B cell (primary cell): ENCODE results near the gene FHIT. TPM values are rescaled to one million over a fixed set of nuclear protein-coding genes. Genes with fewer than 3 reads are reported as not detected.

Experiments
- ATAC-seq: fragments of 200-7000 bp; cut with Tn5 transposase; one replicate; pipeline ENCODE4 v1.10.0; 2021; ENCODE audit warnings: low read depth, mild to moderate bottlenecking, moderate number of reproducible peaks, moderate library complexity
- CTCF ChIA-PET: fragments of 350-600 bp; sonication (Branson Sonifier 250); formaldehyde crosslinking; loops from one replicate; lab custom pipeline; 2021; ENCODE audit warnings: antibody characterized with exemption, inconsistent platforms; lab: Charles Lee
- POLR2A ChIA-PET: fragments of 350-600 bp; sonication (Branson Sonifier 250); formaldehyde crosslinking; loops from one replicate; lab custom pipeline; 2021; ENCODE audit warnings: antibody characterized with exemption; lab: Charles Lee
- DNase-seq: peaks from one replicate; pipeline ENCODE4 v3.0.0; 2013
- H2AFZ ChIP-seq: 2 replicates; pipeline ENCODE4 v1.6.1; 2012; ENCODE audit warnings: mild to moderate bottlenecking, low read depth, low read length; ENCODE audit not compliant: insufficient read depth, poor library complexity, severe bottlenecking
- H3K27ac ChIP-seq, 2 donors: 1 replicate in 1 of 2; 2 replicates in 1 of 2; pipeline ENCODE4 v1.5.1; 2012 to 2013; ENCODE audit warnings: low read length in 2 of 2, mild to moderate bottlenecking in 2 of 2, moderate library complexity in 1 of 2
- H3K27me3 ChIP-seq, 4 experiments: fragments of 200-600 bp in 1 of 4; sonication (generic) in 1 of 4; replicated peaks in 1 of 4; 1 replicate in 2 of 4; 2 replicates in 2 of 4; pipeline versions ENCODE4 v1.6.1 to v1.7.0; 2013 to 2016; ENCODE audit warnings: low read length in 3 of 4, mild to moderate bottlenecking in 2 of 4, mixed read lengths in 1 of 4, moderate library complexity in 1 of 4; ENCODE audit not compliant: insufficient read depth in 4 of 4, control insufficient read depth in 3 of 4; ENCODE audit errors: control extremely low read depth in 1 of 4
- H3K36me3 ChIP-seq, 2 experiments: replicated peaks in 1 of 2; 1 replicate in 1 of 2; 2 replicates in 1 of 2; pipeline versions ENCODE4 v1.6.1 to v1.7.1; 2013; ENCODE audit warnings: low read length in 1 of 2; ENCODE audit not compliant: insufficient read depth in 2 of 2, control insufficient read depth in 1 of 2; ENCODE audit errors: control extremely low read depth in 1 of 2, extremely low read depth in 1 of 2
- H3K4me1 ChIP-seq, 2 donors: fragments of 200-600 bp in 1 of 2; sonication (generic) in 1 of 2; 1 replicate in 1 of 2; 2 replicates in 1 of 2; pipeline versions ENCODE4 v1.5.1 to v1.6.1; 2013 to 2017; ENCODE audit warnings: low read length in 2 of 2; ENCODE audit not compliant: control insufficient read depth in 2 of 2, insufficient read depth in 2 of 2
- H3K4me2 ChIP-seq: replicated peaks from 2 replicates; pipeline ENCODE3; 2012; ENCODE audit warnings: mild to moderate bottlenecking, low read depth, low read length; ENCODE audit not compliant: poor library complexity, severe bottlenecking
- H3K4me3 ChIP-seq, 5 experiments: fragments of 200-600 bp in 1 of 5; sonication (generic) in 1 of 5; 1 replicate in 3 of 5; 2 replicates in 2 of 5; pipeline versions ENCODE4 v1.5.1 to v1.7.0; 2011 to 2016; ENCODE audit warnings: low read length in 4 of 5, mild to moderate bottlenecking in 4 of 5, low read depth in 2 of 5, control low read depth in 1 of 5, moderate library complexity in 1 of 5; ENCODE audit not compliant: insufficient read depth in 1 of 5; ENCODE audit errors: control extremely low read depth in 1 of 5, extremely low read depth in 1 of 5
- H3K79me2 ChIP-seq: fragments of 200-600 bp; sonication (generic); one replicate; pipeline ENCODE4 v1.6.0; 2016; ENCODE audit warnings: low read length; ENCODE audit not compliant: control insufficient read depth, insufficient read depth
- H3K9ac ChIP-seq: fragments of 200-600 bp; sonication (generic); 2 replicates; pipeline ENCODE4 v1.6.1; 2017; ENCODE audit warnings: mild to moderate bottlenecking, low read length, moderate library complexity
- H3K9me3 ChIP-seq, 3 donors: one replicate each; pipeline versions ENCODE4 v1.6.1 to v1.7.1; 2013; ENCODE audit warnings: low read length in 2 of 3; ENCODE audit not compliant: control insufficient read depth in 2 of 3, insufficient read depth in 1 of 3; ENCODE audit errors: control extremely low read depth in 1 of 3
- H4K20me1 ChIP-seq: 2 replicates; pipeline ENCODE4 v1.6.0; 2012; ENCODE audit warnings: mild to moderate bottlenecking, low read length; ENCODE audit not compliant: insufficient read depth, control insufficient read depth, poor library complexity, severe bottlenecking
- H3K27ac Mint-ChIP-seq: one replicate; pipeline ENCODE4 v1.8.0; 2021; ENCODE audit warnings: mixed read lengths
- H3K27me3 Mint-ChIP-seq: one replicate; pipeline ENCODE4 v1.8.0; 2021; ENCODE audit warnings: mixed read lengths
- H3K4me1 Mint-ChIP-seq: one replicate; pipeline ENCODE4 v1.8.0; 2021; ENCODE audit warnings: mixed read lengths
- H3K4me3 Mint-ChIP-seq: one replicate; pipeline ENCODE4 v1.8.0; 2021; ENCODE audit warnings: mixed read lengths
- H3K9me3 Mint-ChIP-seq: one replicate; pipeline ENCODE4 v1.8.0; 2022; ENCODE audit warnings: mixed read lengths; ENCODE audit not compliant: insufficient read depth
- EZH2 ChIP-seq: IDR thresholded peaks from 2 replicates; pipeline ENCODE4 v1.6.1; 2012; ENCODE audit warnings: borderline replicate concordance, low read depth, mild to moderate bottlenecking, moderate library complexity, low read length; ENCODE audit not compliant: insufficient read depth, poor library complexity, severe bottlenecking
- WGBS: methylation state at CpG from one replicate; pipeline ENCODE4 v1.1.5; 2013; ENCODE audit warnings: missing lambda C conversion rate; ENCODE audit not compliant: insufficient coverage; 5-methylcytosine and 5-hydroxymethylcytosine counted together
- intact Hi-C: fragments of 100-400 bp; cut with micrococcal nuclease; formaldehyde crosslinking; loops from one replicate; pipeline ENCODE4 v1.10.0; 2022
- polyA plus RNA-seq: library from polyadenylated mRNA; depleted of rRNA; stranded (reverse); fragments of >200 nt; gene quantifications from 2 replicates; pipeline ENCODE4 v1.2.3, GENCODE V29; 2012
- total RNA-seq, 2 donors: library from RNA; stranded (reverse); fragments of 120-200 nt in 1 of 2; gene quantifications; 1 replicate in 1 of 2; 2 replicates in 1 of 2; pipeline versions ENCODE4 v1.2.3 to v1.2.4, GENCODE V29; 2013 to 2022
- TF ChIP-seq, protein P1 (sequence below): fragments of 200-600 bp; IDR thresholded peaks from one replicate; pipeline ENCODE4 v1.8.0; 2022; ENCODE audit warnings: antibody characterized with exemption, mild to moderate bottlenecking

Gene FHIT
- total and polyA plus RNA-seq, 2 donors (not counting 1 experiment from before 2014, with no cell fraction given), result 1.7 to 7.8 TPM

DNA sequence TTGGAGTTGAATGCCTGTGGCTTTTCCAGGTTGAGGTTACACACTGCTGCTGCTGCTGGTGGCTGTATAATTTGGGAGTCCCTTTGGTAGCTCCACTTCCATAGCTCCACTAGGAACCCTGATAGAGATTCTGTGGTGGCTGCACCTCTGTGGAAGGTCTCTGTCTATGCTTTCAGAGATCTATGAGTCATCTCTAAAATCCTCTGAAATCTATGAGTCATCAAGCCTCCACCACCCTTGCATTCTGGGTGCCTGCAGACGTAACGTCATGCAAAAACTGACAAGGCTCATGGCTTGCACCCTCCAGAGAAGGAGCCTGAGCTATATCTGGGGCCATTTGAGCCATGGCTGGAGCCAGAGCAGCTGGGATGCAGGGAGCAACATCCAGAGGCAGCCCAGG is 1164.4 kb downstream of the FHIT start:
- peaks cover 7 to 9% of the 10 kb centered on the region in 2 donors for H3K4me1 ChIP-seq
- Mint-ChIP-seq H3K27me3 (peaks cover 3% of the 10 kb centered on the region), H3K4me3 (no peak overlapping the region), H3K9me3 (peaks cover 9% of the 10 kb centered on the region), H3K4me1 (peaks cover 10% of the 10 kb centered on the region), H3K27ac (no peak overlapping the region)
- no peak overlapping the region for H2AFZ ChIP-seq
- 67% methylated on average over 2 of the region's 2 CpGs for WGBS
- no peaks in the 10 kb centered on the region for H3K27me3 ChIP-seq
- no peaks in the 10 kb centered on the region for H3K36me3 ChIP-seq
- no peak for TF ChIP-seq EZH2
- TF ChIP-seq, protein P1, sequence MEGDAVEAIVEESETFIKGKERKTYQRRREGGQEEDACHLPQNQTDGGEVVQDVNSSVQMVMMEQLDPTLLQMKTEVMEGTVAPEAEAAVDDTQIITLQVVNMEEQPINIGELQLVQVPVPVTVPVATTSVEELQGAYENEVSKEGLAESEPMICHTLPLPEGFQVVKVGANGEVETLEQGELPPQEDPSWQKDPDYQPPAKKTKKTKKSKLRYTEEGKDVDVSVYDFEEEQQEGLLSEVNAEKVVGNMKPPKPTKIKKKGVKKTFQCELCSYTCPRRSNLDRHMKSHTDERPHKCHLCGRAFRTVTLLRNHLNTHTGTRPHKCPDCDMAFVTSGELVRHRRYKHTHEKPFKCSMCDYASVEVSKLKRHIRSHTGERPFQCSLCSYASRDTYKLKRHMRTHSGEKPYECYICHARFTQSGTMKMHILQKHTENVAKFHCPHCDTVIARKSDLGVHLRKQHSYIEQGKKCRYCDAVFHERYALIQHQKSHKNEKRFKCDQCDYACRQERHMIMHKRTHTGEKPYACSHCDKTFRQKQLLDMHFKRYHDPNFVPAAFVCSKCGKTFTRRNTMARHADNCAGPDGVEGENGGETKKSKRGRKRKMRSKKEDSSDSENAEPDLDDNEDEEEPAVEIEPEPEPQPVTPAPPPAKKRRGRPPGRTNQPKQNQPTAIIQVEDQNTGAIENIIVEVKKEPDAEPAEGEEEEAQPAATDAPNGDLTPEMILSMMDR, result no peak
- no peak overlapping the region for H3K4me3 ChIP-seq
- H3K79me2 ChIP-seq, result no peaks in the 10 kb centered on the region
- H4K20me1 ChIP-seq, result no peaks in the 10 kb centered on the region
- ChIA-PET POLR2A (interaction anchor here (0.7 kb wide), 1 partner anchor 69 kb away, joined by 3 read pairs; no protein-coding TSS in a partner anchor), CTCF (no interaction called here)
- no peak overlapping the region for H3K4me2 ChIP-seq
- no peak overlapping the region for H3K9ac ChIP-seq
- intact Hi-C loops, result no loop called here
- no peaks in the 10 kb centered on the region for H3K9me3 ChIP-seq
- H3K27ac ChIP-seq, result no peak overlapping the region
- DNase-seq (no peak), ATAC-seq (no peak)

DNA sequence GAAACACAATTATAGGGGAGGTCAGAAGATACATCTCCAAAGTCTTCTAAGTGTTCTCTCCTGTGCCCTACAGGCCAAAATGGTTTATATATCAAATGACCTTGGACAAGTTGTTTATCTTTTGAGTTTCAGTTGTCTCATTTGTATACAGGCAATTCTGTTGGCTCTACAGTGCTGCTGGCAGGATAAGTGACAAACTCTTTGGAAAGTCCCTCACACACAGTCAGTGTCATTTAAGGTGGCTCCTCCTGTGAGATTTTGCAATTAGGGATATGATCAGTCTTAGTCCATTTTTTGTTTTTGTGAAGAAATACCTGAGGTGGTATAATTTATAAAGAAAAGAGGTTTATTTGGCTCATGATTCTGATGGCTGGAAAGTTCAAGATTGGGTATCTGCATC is 1165.6 kb downstream of the FHIT start:
- Histone ChIP-seq H4K20me1 (no peaks in the 10 kb centered on the region), H3K9ac (no peak overlapping the region), H3K79me2 (no peaks in the 10 kb centered on the region), H3K9me3 (no peaks in the 10 kb centered on the region), H3K4me1 (peaks cover 19 to 21% of the 10 kb centered on the region in 2 donors), H2AFZ (no peak overlapping the region), H3K4me3 (no peak overlapping the region), H3K4me2 (no peak overlapping the region), H3K27ac (no peak overlapping the region), H3K27me3 (no peaks in the 10 kb centered on the region), H3K36me3 (no peaks in the 10 kb centered on the region)
- TF ChIP-seq EZH2, result no peak
- TF ChIP-seq, protein P1, result no peak
- ATAC-seq (no peak), DNase-seq (no peak)
- no peak overlapping the region for H3K4me3 Mint-ChIP-seq
- CTCF ChIA-PET, result no interaction called here
- H3K9me3 Mint-ChIP-seq, result peaks cover 9% of the 10 kb centered on the region
- H3K27me3 Mint-ChIP-seq, result no peaks in the 10 kb centered on the region
- peaks cover 22% of the 10 kb centered on the region for H3K4me1 Mint-ChIP-seq
- no peak overlapping the region for H3K27ac Mint-ChIP-seq
- intact Hi-C loops, result no loop called here
- POLR2A ChIA-PET, result no interaction called here
